Measurements from ENCODE around the gene ELAVL4. TPM values are rescaled to one million over a fixed set of nuclear protein-coding genes. Genes with fewer than 3 reads are reported as not detected.
"Not testable (repeated sequence)": the region's sequence is repeated elsewhere in the genome, so short reads cannot be mapped to it uniquely, and the experiment has no call there.

ELAVL4 gene
- polyA plus RNA-seq, 1 experiment, result not detected

- Histone ChIP-seq H3K27me3 (ENCODE audit: control insufficient read depth, insufficient read depth, low read length) (no peaks in the 10 kb centered on the region), H3K9me3 (ENCODE audit: control insufficient read depth, insufficient read depth, low read length) (0 out of 2 replicates have a peak, but pooled peaks cover 3% of the 10 kb centered on the region), H3K4me3 (ENCODE audit: low read depth, low read length) (no peak overlapping the region), H3K27ac (ENCODE audit: low read depth, low read length) (no peak overlapping the region)
- no peak for TF ChIP-seq CTCF (IDR thresholded peaks at IDR 0.05; ENCODE audit: low read depth, low read length)
- no peak for DNase-seq (ENCODE audit: low read depth, low spot score)
- ChIA-PET POLR2A (no interaction called here), CTCF (no interaction called here)
Measured at GRCh38 chr1:50156241-50157010, 47.7 kb downstream of the ELAVL4 start.

GRCh38 chr1:50157306-50157941 lies 48.7 kb downstream of the ELAVL4 start:
- ChIA-PET POLR2A (no interaction called here), CTCF (no interaction called here)
- TF ChIP-seq CTCF (IDR thresholded peaks at IDR 0.05; ENCODE audit: low read depth, low read length), result no peak
- no peak for DNase-seq (ENCODE audit: low read depth, low spot score)
- Histone ChIP-seq H3K27me3 (ENCODE audit: control insufficient read depth, insufficient read depth, low read length) (no peaks in the 10 kb centered on the region), H3K4me3 (ENCODE audit: low read depth, low read length) (no peak overlapping the region), H3K27ac (ENCODE audit: low read depth, low read length) (no peak overlapping the region), H3K9me3 (ENCODE audit: control insufficient read depth, insufficient read depth, low read length) (peaks cover 3% of the 10 kb centered on the region; the same call in 1 of the 2 replicates)

- CTCF ChIA-PET, result no interaction called here
- TF ChIP-seq CTCF (IDR thresholded peaks at IDR 0.05; ENCODE audit: low read depth, low read length), result no peak
- POLR2A ChIA-PET, result no interaction called here
- Histone ChIP-seq H3K4me3 (ENCODE audit: low read depth, low read length) (no peak overlapping the region), H3K27ac (ENCODE audit: low read depth, low read length) (no peak overlapping the region), H3K9me3 (ENCODE audit: control insufficient read depth, insufficient read depth, low read length) (peaks cover 3% of the 10 kb centered on the region; the same call in 1 of the 2 replicates), H3K27me3 (ENCODE audit: control insufficient read depth, insufficient read depth, low read length) (no peaks in the 10 kb centered on the region)
- no peak for DNase-seq (ENCODE audit: low read depth, low spot score)
Measured at GRCh38 chr1:50158421-50158820, 49.7 kb downstream of the ELAVL4 start.

GRCh38 chr1:50163680-50164079 lies 55.0 kb downstream of the ELAVL4 start:
- POLR2A ChIA-PET, result no interaction called here
- no peak for TF ChIP-seq CTCF (IDR thresholded peaks at IDR 0.05; ENCODE audit: low read depth, low read length)
- no peak overlapping the region for H3K4me3 ChIP-seq (ENCODE audit: low read depth, low read length)
- CTCF ChIA-PET, result no interaction called here
- no peak for DNase-seq (ENCODE audit: low read depth, low spot score)
- no peaks in the 10 kb centered on the region; the same call in 1 of the 2 replicates for H3K9me3 ChIP-seq (ENCODE audit: control insufficient read depth, insufficient read depth, low read length)
- no peaks in the 10 kb centered on the region for H3K27me3 ChIP-seq (ENCODE audit: control insufficient read depth, insufficient read depth, low read length)
- no peak overlapping the region for H3K27ac ChIP-seq (ENCODE audit: low read depth, low read length)

GRCh38 chr1:50166351-50166750 lies 57.6 kb downstream of the ELAVL4 start:
- H3K27ac ChIP-seq (ENCODE audit: low read depth, low read length); CTCF ChIA-PET; H3K9me3 ChIP-seq (ENCODE audit: control insufficient read depth, insufficient read depth, low read length); DNase-seq (ENCODE audit: low read depth, low spot score); H3K4me3 ChIP-seq (ENCODE audit: low read depth, low read length); POLR2A ChIA-PET; H3K27me3 ChIP-seq (ENCODE audit: control insufficient read depth, insufficient read depth, low read length): not testable (repeated sequence)
